ENCODE data around the gene KLRF2. TPM values are rescaled to one million over a fixed set of nuclear protein-coding genes. Genes with fewer than 3 reads are reported as not detected.

KLRF2 gene
- polyA plus RNA-seq (2012; ENCODE audit: insufficient read depth, insufficient read length, low read depth), result not detected

GRCh38 chr12:9881246-9881645, at the start of gene KLRF2:
KLRF2 (plus strand) TSS chr12:9881489; CDS start chr12:9881596, 107 bp downstream.
- H3K27me3 ChIP-seq, result no peaks in the 10 kb centered on the region
- no peak within 1 kb of the TSS for H3K4me3 ChIP-seq (ENCODE audit: low read depth, low read length)
- H3K9me3 ChIP-seq, result no peaks in the 10 kb centered on the region
- no peaks in the 10 kb centered on the region for H3K36me3 ChIP-seq
- no peak for DNase-seq
- no peak for TF ChIP-seq CTCF (IDR thresholded peaks at IDR 0.05; ENCODE audit: low read depth, low read length)
- no peaks in the 10 kb centered on the region for H3K4me1 ChIP-seq

GRCh38 chr12:9831720-9832119, 49.6 kb upstream of the KLRF2 start:
- TF ChIP-seq CTCF (IDR thresholded peaks at IDR 0.05; ENCODE audit: low read depth, low read length), result no peak
- no peaks in the 10 kb centered on the region for H3K36me3 ChIP-seq
- DNase-seq, result no peak
- H3K4me1 ChIP-seq, result no peaks in the 10 kb centered on the region
- H3K27me3 ChIP-seq, result peaks cover 10% of the 10 kb centered on the region; the same call in 1 of the 2 replicates
- H3K9me3 ChIP-seq, result no peaks in the 10 kb centered on the region
- H3K4me3 ChIP-seq (ENCODE audit: low read depth, low read length), result no peak overlapping the region

- no peak for DNase-seq
- H3K27me3 ChIP-seq, result no peaks in the 10 kb centered on the region; the same call in 1 of the 2 replicates
- H3K4me1 ChIP-seq, result no peaks in the 10 kb centered on the region
- H3K4me3 ChIP-seq (ENCODE audit: low read depth, low read length), result no peak overlapping the region
- no peak for TF ChIP-seq CTCF (IDR thresholded peaks at IDR 0.05; ENCODE audit: low read depth, low read length)
- H3K36me3 ChIP-seq, result no peaks in the 10 kb centered on the region
- H3K9me3 ChIP-seq, result no peaks in the 10 kb centered on the region
Measured at GRCh38 chr12:9843407-9843806, 37.9 kb upstream of the KLRF2 start.

- Histone ChIP-seq H3K36me3 (no peaks in the 10 kb centered on the region), H3K4me1 (no peaks in the 10 kb centered on the region), H3K4me3 (ENCODE audit: low read depth, low read length) (no peak overlapping the region), H3K27me3 (no peaks in the 10 kb centered on the region; the same call in 1 of the 2 replicates), H3K9me3 (no peaks in the 10 kb centered on the region)
- TF ChIP-seq CTCF (IDR thresholded peaks at IDR 0.05; ENCODE audit: low read depth, low read length), result no peak
- DNase-seq, result no peak
Measured at GRCh38 chr12:9848899-9849298, 32.4 kb upstream of the KLRF2 start.

- no peaks in the 10 kb centered on the region for H3K36me3 ChIP-seq
- H3K27me3 ChIP-seq, result peaks cover 8% of the 10 kb centered on the region; the same call in 1 of the 2 replicates
Measured at GRCh38 chr12:9851050-9851449, 30.2 kb upstream of the KLRF2 start.

More at GRCh38 chr12:9851050-9851449, 30.2 kb upstream of the KLRF2 start:
- no peak for DNase-seq
- Histone ChIP-seq H3K4me1 (no peaks in the 10 kb centered on the region), H3K4me3 (ENCODE audit: low read depth, low read length) (no peak overlapping the region), H3K9me3 (no peaks in the 10 kb centered on the region)
- no peak for TF ChIP-seq CTCF (IDR thresholded peaks at IDR 0.05; ENCODE audit: low read depth, low read length)
